Stomach smooth muscle (tissue), 2 donors: Measurements from ENCODE around the gene RBM23.

ENCODE experiments used
- H3K27ac ChIP-seq: one replicate; pipeline ENCODE4 v1.7.0; 2013; ENCODE audit warnings: mild to moderate bottlenecking, low read length, inconsistent platforms
- H3K27me3 ChIP-seq, 2 donors: one replicate each; pipeline ENCODE4 v1.7.0; 2013; ENCODE audit warnings: low read length in 2 of 2; ENCODE audit not compliant: insufficient read depth in 2 of 2, control insufficient read depth in 1 of 2
- H3K36me3 ChIP-seq, 2 donors: one replicate each; pipeline ENCODE4 v1.7.0; 2013; ENCODE audit warnings: low read length in 2 of 2; ENCODE audit not compliant: control insufficient read depth in 2 of 2, insufficient read depth in 2 of 2
- H3K4me1 ChIP-seq: one replicate; pipeline ENCODE4 v1.7.0; 2013; ENCODE audit warnings: low read length; ENCODE audit not compliant: control insufficient read depth, insufficient read depth
- H3K4me3 ChIP-seq, 2 donors: one replicate each; pipeline ENCODE4 v1.7.0; 2013; ENCODE audit warnings: low read length in 2 of 2
- H3K9ac ChIP-seq, 2 donors: one replicate each; pipeline ENCODE4 v1.7.0; 2013; ENCODE audit warnings: low read length in 2 of 2, mild to moderate bottlenecking in 1 of 2
- H3K9me3 ChIP-seq, 2 donors: one replicate each; pipeline ENCODE4 v1.7.0; 2013; ENCODE audit warnings: low read length in 2 of 2; ENCODE audit not compliant: control insufficient read depth in 2 of 2
- donor health status: healthy.
- donor health status: Pancreatic carcinoma.

Gene RBM23

GRCh38 chr14:22887260-22887989, 31.5 kb downstream of the RBM23 start:
- no peaks in the 10 kb centered on the region for H3K9me3 ChIP-seq
- H3K36me3 ChIP-seq, result no peaks in the 10 kb centered on the region
- peak overlapping the region; percentile 48 to 62 for H3K9ac ChIP-seq
- peaks cover 29% of the 10 kb centered on the region for H3K4me1 ChIP-seq
- H3K4me3 ChIP-seq, result peak overlapping the region; percentile 62 to 72
- peaks cover 0 to 20% of the 10 kb centered on the region in 2 donors for H3K27me3 ChIP-seq
- no peak overlapping the region for H3K27ac ChIP-seq

GRCh38 chr14:22886500-22887259, 32.3 kb downstream of the RBM23 start:
- H3K4me3 ChIP-seq, result peak overlapping the region; percentile 62 to 72
- peaks cover 0 to 20% of the 10 kb centered on the region in 2 donors for H3K27me3 ChIP-seq
- H3K4me1 ChIP-seq, result peaks cover 30% of the 10 kb centered on the region
- H3K36me3 ChIP-seq, result no peaks in the 10 kb centered on the region
- no peak overlapping the region for H3K27ac ChIP-seq
- H3K9ac ChIP-seq, result peak overlapping the region; percentile 48 to 62
- H3K9me3 ChIP-seq, result no peaks in the 10 kb centered on the region

GRCh38 chr14:22885975-22886374, 33.0 kb downstream of the RBM23 start:
- peak overlapping the region in 1 of 2 donors; percentile 72 for H3K4me3 ChIP-seq
- H3K36me3 ChIP-seq, result no peaks in the 10 kb centered on the region
- peaks cover 30% of the 10 kb centered on the region for H3K4me1 ChIP-seq
- H3K9ac ChIP-seq, result no peak overlapping the region
- H3K27me3 ChIP-seq, result peaks cover 0 to 20% of the 10 kb centered on the region in 2 donors
- H3K27ac ChIP-seq, result no peak overlapping the region
- H3K9me3 ChIP-seq, result no peaks in the 10 kb centered on the region

- Histone ChIP-seq H3K27me3 (peaks cover 0 to 20% of the 10 kb centered on the region in 2 donors), H3K4me1 (peaks cover 30% of the 10 kb centered on the region), H3K9me3 (no peaks in the 10 kb centered on the region)
Observed at GRCh38 chr14:22884738-22885523, 34.0 kb downstream of the RBM23 start.

GRCh38 chr14:22884076-22884737, 34.7 kb downstream of the RBM23 start:
- no peaks in the 10 kb centered on the region for H3K9me3 ChIP-seq
- H3K36me3 ChIP-seq, result peaks cover 0 to 3% of the 10 kb centered on the region in 2 donors
- H3K9ac ChIP-seq, result no peak overlapping the region
- H3K27me3 ChIP-seq, result peaks cover 0 to 20% of the 10 kb centered on the region in 2 donors
- no peak overlapping the region for H3K27ac ChIP-seq
- no peak overlapping the region for H3K4me3 ChIP-seq
- peaks cover 30% of the 10 kb centered on the region for H3K4me1 ChIP-seq

More at GRCh38 chr14:22884738-22885523, 34.0 kb downstream of the RBM23 start:
- H3K27ac ChIP-seq, result no peak overlapping the region
- no peak overlapping the region for H3K9ac ChIP-seq
- no peak overlapping the region for H3K4me3 ChIP-seq
- no peaks in the 10 kb centered on the region for H3K36me3 ChIP-seq

GRCh38 chr14:22883173-22883976, 35.6 kb downstream of the RBM23 start, which contains the start of gene REM2:
TSS of gene REM2 (plus strand) at chr14:22883222. CDS start at chr14:22883288, 66 bp downstream.
- Histone ChIP-seq H3K9ac (peak within 1 kb of the TSS in 1 of 2 donors; percentile 23), H3K4me3 (no peak within 1 kb of the TSS), H3K27ac (no peak within 1 kb of the TSS), H3K9me3 (no peaks in the 10 kb centered on the region), H3K36me3 (peaks cover 2 to 3% of the 10 kb centered on the region in 2 donors), H3K27me3 (peaks cover 0 to 20% of the 10 kb centered on the region in 2 donors), H3K4me1 (peaks cover 30% of the 10 kb centered on the region)

GRCh38 chr14:22882529-22883172, 36.3 kb downstream of the RBM23 start:
- Histone ChIP-seq H3K27me3 (peaks cover 0 to 17% of the 10 kb centered on the region in 2 donors), H3K4me3 (no peak overlapping the region), H3K36me3 (peaks cover 9 to 10% of the 10 kb centered on the region in 2 donors), H3K9ac (peak overlapping the region in 1 of 2 donors; percentile 23), H3K27ac (no peak overlapping the region), H3K4me1 (peaks cover 24% of the 10 kb centered on the region), H3K9me3 (no peaks in the 10 kb centered on the region)

GRCh38 chr14:22882064-22882463, 36.9 kb downstream of the RBM23 start:
- H3K36me3 ChIP-seq, result peaks cover 15 to 16% of the 10 kb centered on the region in 2 donors
- no peak overlapping the region for H3K27ac ChIP-seq
- H3K9me3 ChIP-seq, result no peaks in the 10 kb centered on the region
- H3K9ac ChIP-seq, result no peak overlapping the region
- H3K4me1 ChIP-seq, result peaks cover 19% of the 10 kb centered on the region
- H3K27me3 ChIP-seq, result peaks cover 0 to 13% of the 10 kb centered on the region in 2 donors
- H3K4me3 ChIP-seq, result no peak overlapping the region
